SK-N-SH (cell line): ENCODE data around the gene FOXP1. TPM values are rescaled to one million over a fixed set of nuclear protein-coding genes. Genes with fewer than 3 reads are reported as not detected.

Experiments
- CTCF ChIA-PET: fragments of 300-600, 350-600 bp; formaldehyde crosslinking; extraction: SDS; loops from one replicate; lab custom pipeline; 2021; lab: Yijun Ruan, JAX
- POLR2A ChIA-PET: fragments of 350-600 bp; sonication (Branson Sonifier 250); formaldehyde crosslinking; extraction: SDS; loops from one replicate; lab custom pipeline; 2020; ENCODE audit warnings: antibody characterized with exemption, inconsistent platforms; lab: Yijun Ruan, JAX
- DNase-seq: peaks from one replicate; pipeline ENCODE4 v3.0.0; 2012
- H2AFZ ChIP-seq: fragments of 200-600 bp; sonication (generic); 2 replicates; pipeline ENCODE4 v1.8.1; 2016; ENCODE audit warnings: antibody characterized with exemption, mild to moderate bottlenecking, low read depth
- H3F3A ChIP-seq: fragments of 200-600 bp; sonication (generic); replicated peaks from 2 replicates; pipeline ENCODE3; 2016; ENCODE audit warnings: antibody characterized with exemption, mild to moderate bottlenecking; ENCODE audit not compliant: insufficient read depth
- H3K27ac ChIP-seq, 2 experiments: fragments of 200-500 bp in 1 of 2; fragments of 200-600 bp in 1 of 2; sonication (Bioruptor generic) in 1 of 2; sonication (generic), shearing (Covaris generic) in 1 of 2; 2 replicates each; pipeline versions ENCODE4 v1.5.1 to v1.6.1; 2014 to 2016; ENCODE audit warnings: low read depth in 2 of 2, inconsistent platforms in 1 of 2, low read length in 1 of 2, mild to moderate bottlenecking in 1 of 2, mixed read lengths in 1 of 2
- H3K27me3 ChIP-seq: fragments of 200-600 bp; sonication (generic), shearing (Covaris generic); 2 replicates; pipeline ENCODE4 v1.6.1; 2016; ENCODE audit warnings: mixed run types; ENCODE audit not compliant: insufficient read depth
- H3K36me3 ChIP-seq, 2 experiments: fragments of 200-500 bp in 1 of 2; fragments of 200-600 bp in 1 of 2; sonication (Bioruptor generic) in 1 of 2; sonication (generic) in 1 of 2; replicated peaks in 1 of 2; 2 replicates each; pipeline versions ENCODE3 to v1.5.1; 2014 to 2016; ENCODE audit warnings: low read length in 1 of 2, mild to moderate bottlenecking in 1 of 2; ENCODE audit not compliant: insufficient read depth in 2 of 2, control insufficient read depth in 1 of 2
- H3K4me1 ChIP-seq, 2 experiments: fragments of 200-500 bp in 1 of 2; fragments of 200-600 bp in 1 of 2; sonication (Bioruptor generic) in 1 of 2; sonication (generic), shearing (Covaris generic) in 1 of 2; 2 replicates each; pipeline versions ENCODE4 v1.5.1 to v1.6.1; 2014 to 2016; ENCODE audit warnings: low read depth in 1 of 2, low read length in 1 of 2, mixed run types in 1 of 2; ENCODE audit not compliant: insufficient read depth in 2 of 2, control insufficient read depth in 1 of 2
- H3K4me2 ChIP-seq: fragments of 200-600 bp; sonication (generic), shearing (Covaris generic); 2 replicates; pipeline ENCODE4 v1.6.1; 2017; ENCODE audit warnings: mixed run types
- H3K4me3 ChIP-seq, 2 experiments: fragments of 200-500 bp in 1 of 2; fragments of 200-600 bp in 1 of 2; sonication (Bioruptor generic) in 1 of 2; sonication (generic), shearing (Covaris generic) in 1 of 2; 2 replicates each; pipeline versions ENCODE4 v1.5.1 to v1.8.1; 2014 to 2016; ENCODE audit warnings: low read depth in 2 of 2, inconsistent platforms in 1 of 2, low read length in 1 of 2, mild to moderate bottlenecking in 1 of 2, mixed read lengths in 1 of 2, moderate library complexity in 1 of 2
- H3K79me2 ChIP-seq: fragments of 200-600 bp; sonication (generic); 2 replicates; pipeline ENCODE4 v1.8.1; 2017; ENCODE audit warnings: mild to moderate bottlenecking; ENCODE audit not compliant: insufficient read depth
- H3K9ac ChIP-seq: fragments of 200-600 bp; sonication (generic); 2 replicates; pipeline ENCODE4 v1.6.1; 2017; ENCODE audit warnings: mixed run types
- H3K9me2 ChIP-seq: fragments of 200-600 bp; sonication (generic); 2 replicates; pipeline ENCODE4 v1.6.1; 2017; ENCODE audit warnings: mixed run types
- H3K9me3 ChIP-seq: fragments of 200-600 bp; sonication (generic); 2 replicates; pipeline ENCODE4 v1.6.1; 2017; ENCODE audit warnings: mixed run types, mild to moderate bottlenecking, moderate library complexity
- H4K20me1 ChIP-seq: fragments of 200-600 bp; sonication (generic); 2 replicates; pipeline ENCODE4 v1.6.1; 2017; ENCODE audit warnings: mild to moderate bottlenecking, mixed run types; ENCODE audit not compliant: insufficient read depth
- CHD2 ChIP-seq: fragments of 150-350 bp; IDR thresholded peaks from 2 replicates; pipeline ENCODE4 v1.6.1; 2018; ENCODE audit warnings: low read length; ENCODE audit not compliant: partially characterized antibody
- CTCF ChIP-seq: fragments of 200-600 bp; sonication (generic); IDR thresholded peaks from 2 replicates; pipeline ENCODE4 v1.6.1; 2017; ENCODE audit warnings: antibody characterized with exemption, mild to moderate bottlenecking, moderate library complexity
- EZH2phosphoT487 ChIP-seq: fragments of 200-600 bp; sonication (generic); IDR thresholded peaks from 2 replicates; pipeline ENCODE4 v1.6.1; 2017; ENCODE audit warnings: low read depth, mixed run types, mild to moderate bottlenecking, antibody characterized with exemption, moderate library complexity, borderline replicate concordance
- GABPA ChIP-seq: IDR thresholded peaks from 2 replicates; pipeline ENCODE4 v1.4.0; 2012; ENCODE audit warnings: low read depth, mild to moderate bottlenecking
- GATA2 ChIP-seq: sonication (generic); formaldehyde crosslinking; IDR thresholded peaks from 2 replicates; pipeline ENCODE4 v1.5.0; 2020; ENCODE audit warnings: mild to moderate bottlenecking, missing genetic modification reagents
- IRF3 ChIP-seq: fragments of 150-350 bp; IDR thresholded peaks from 2 replicates; pipeline ENCODE4 v1.6.1; 2016; ENCODE audit warnings: mild to moderate bottlenecking, low read depth, low read length
- MXI1 ChIP-seq: IDR thresholded peaks from 2 replicates; pipeline ENCODE4 v1.6.1; 2012; ENCODE audit warnings: mild to moderate bottlenecking, low read depth, low read length, improper control_type of control experiment
- NFIC ChIP-seq: IDR thresholded peaks from 2 replicates; pipeline ENCODE4 v1.4.0; 2012; ENCODE audit warnings: borderline replicate concordance
- PBX3 ChIP-seq: IDR thresholded peaks from 2 replicates; pipeline ENCODE4; 2012
- POLR2AphosphoS5 ChIP-seq: IDR thresholded peaks from 2 replicates; pipeline ENCODE4 v1.6.1; 2012; ENCODE audit warnings: low read depth, low read length
- RAD21 ChIP-seq: IDR thresholded peaks from 2 replicates; pipeline ENCODE4 v1.6.1; 2012; ENCODE audit warnings: mild to moderate bottlenecking, low read length
- RCOR1 ChIP-seq: fragments of 150-350 bp; IDR thresholded peaks from 2 replicates; pipeline ENCODE4 v1.6.1; 2017; ENCODE audit warnings: antibody characterized with exemption, low read length
- REST ChIP-seq: IDR thresholded peaks from 2 replicates; pipeline ENCODE4 v1.6.1; 2012; ENCODE audit warnings: mild to moderate bottlenecking, low read depth, low read length, moderate library complexity
- RFX5 ChIP-seq: IDR thresholded peaks from 2 replicates; pipeline ENCODE4 v1.6.1; 2012; ENCODE audit warnings: mild to moderate bottlenecking, improper control_type of control experiment, low read length
- TCF12 ChIP-seq: IDR thresholded peaks from 2 replicates; pipeline ENCODE4 v1.4.0; 2012
- TEAD4 ChIP-seq: IDR thresholded peaks from 2 replicates; pipeline ENCODE4 v1.4.0; 2012; ENCODE audit warnings: mild to moderate bottlenecking, borderline replicate concordance; ENCODE audit not compliant: insufficient read depth
- USF2 ChIP-seq: fragments of 150-350 bp; IDR thresholded peaks from 2 replicates; pipeline ENCODE4 v1.6.1; 2017; ENCODE audit warnings: antibody characterized with exemption, low read length, low read depth, borderline replicate concordance
- YY1 ChIP-seq: IDR thresholded peaks from 2 replicates; pipeline ENCODE4 v1.4.0; 2012; ENCODE audit warnings: low read depth, mild to moderate bottlenecking
- WGBS: methylation state at CpG from one replicate; pipeline ENCODE4 v1.1.6; 2017; ENCODE audit warnings: low lambda C conversion rate; 5-methylcytosine and 5-hydroxymethylcytosine counted together
- polyA plus RNA-seq, 3 experiments: library from polyadenylated mRNA; depleted of rRNA; stranded (reverse); fragments of >200 nt; gene quantifications; 2 replicates each; pipeline ENCODE4 v1.2.3, GENCODE V29; 2012

The FOXP1 gene
- polyA plus RNA-seq, 1 of the 3 experiments (the other 2 are of a cell fraction) = 8.8 TPM

GRCh38 chr3:71072287-71072686 is 511.2 kb downstream of the FOXP1 start:
- no peak for TF ChIP-seq IRF3
- TF ChIP-seq RCOR1 = no peak
- TF ChIP-seq TCF12 = no peak
- TF ChIP-seq GATA2 (CRISPR knock-in tag) = no peak
- no peak for TF ChIP-seq RFX5
- no peak for TF ChIP-seq PBX3
- TF ChIP-seq USF2 = no peak
- TF ChIP-seq YY1 = no peak
- TF ChIP-seq RAD21 = no peak
- TF ChIP-seq CHD2 = no peak
- TF ChIP-seq NFIC = no peak
- no peak for TF ChIP-seq REST
- TF ChIP-seq CTCF = no peak
- TF ChIP-seq POLR2AphosphoS5 = no peak
- no peak for TF ChIP-seq TEAD4
- no peak for TF ChIP-seq EZH2phosphoT487
- TF ChIP-seq GABPA = no peak
- no peak for TF ChIP-seq MXI1
- Histone ChIP-seq H3K4me2 (no peak overlapping the region), H3K36me3 (no peaks in the 10 kb centered on the region), H3K79me2 (peaks cover 48% of the 10 kb centered on the region), H3F3A (peaks cover 41% of the 10 kb centered on the region), H3K9me3 (no peaks in the 10 kb centered on the region), H3K9ac (no peak overlapping the region), H3K4me1 (peaks cover 0 to 23% of the 10 kb centered on the region in 2 experiments; a peak in 2 of 4 replicates), H3K27me3 (no peaks in the 10 kb centered on the region), H3K9me2 (no peaks in the 10 kb centered on the region), H3K27ac (no peak overlapping the region), H3K4me3 (no peak overlapping the region), H2AFZ (no peak overlapping the region), H4K20me1 (no peaks in the 10 kb centered on the region)
- DNase-seq = no peak
- ChIA-PET CTCF (no interaction called here), POLR2A (no interaction called here)
- WGBS = 78% methylated on average over 2 of the region's 2 CpGs
